ENCODE results near the gene CCL18.

DNA sequence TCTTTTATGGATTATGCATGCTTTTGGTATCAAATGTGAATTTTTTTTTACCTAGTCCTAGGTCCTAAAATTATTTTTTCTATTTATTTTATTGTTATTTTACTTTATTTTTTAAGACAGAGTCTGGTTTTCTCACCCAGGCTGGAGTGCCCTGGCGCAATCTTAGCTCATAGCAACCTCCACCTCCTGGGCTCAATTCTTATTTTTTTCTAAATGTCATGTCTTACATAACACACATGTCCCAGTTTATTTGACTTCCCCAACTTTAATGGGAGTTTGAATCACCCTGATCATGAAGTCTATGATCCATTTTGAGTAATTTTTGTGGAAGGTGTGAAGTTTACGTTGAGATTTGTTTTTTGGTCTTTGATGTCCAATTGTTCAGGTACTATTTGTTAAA, 3.3 kb upstream of the CCL18 start:
- TF ChIP-seq, protein P1, sequence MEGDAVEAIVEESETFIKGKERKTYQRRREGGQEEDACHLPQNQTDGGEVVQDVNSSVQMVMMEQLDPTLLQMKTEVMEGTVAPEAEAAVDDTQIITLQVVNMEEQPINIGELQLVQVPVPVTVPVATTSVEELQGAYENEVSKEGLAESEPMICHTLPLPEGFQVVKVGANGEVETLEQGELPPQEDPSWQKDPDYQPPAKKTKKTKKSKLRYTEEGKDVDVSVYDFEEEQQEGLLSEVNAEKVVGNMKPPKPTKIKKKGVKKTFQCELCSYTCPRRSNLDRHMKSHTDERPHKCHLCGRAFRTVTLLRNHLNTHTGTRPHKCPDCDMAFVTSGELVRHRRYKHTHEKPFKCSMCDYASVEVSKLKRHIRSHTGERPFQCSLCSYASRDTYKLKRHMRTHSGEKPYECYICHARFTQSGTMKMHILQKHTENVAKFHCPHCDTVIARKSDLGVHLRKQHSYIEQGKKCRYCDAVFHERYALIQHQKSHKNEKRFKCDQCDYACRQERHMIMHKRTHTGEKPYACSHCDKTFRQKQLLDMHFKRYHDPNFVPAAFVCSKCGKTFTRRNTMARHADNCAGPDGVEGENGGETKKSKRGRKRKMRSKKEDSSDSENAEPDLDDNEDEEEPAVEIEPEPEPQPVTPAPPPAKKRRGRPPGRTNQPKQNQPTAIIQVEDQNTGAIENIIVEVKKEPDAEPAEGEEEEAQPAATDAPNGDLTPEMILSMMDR (IDR thresholded peaks at IDR 0.05), result no peak
- no peak for TF ChIP-seq POLR2A (IDR thresholded peaks at IDR 0.05)
